NB4 (cell line): ENCODE data around the gene TMEM132E.

Experiments used
- POLR2A ChIP-seq: IDR thresholded peaks from 2 replicates; pipeline ENCODE4 v1.6.1; 2011; ENCODE audit warnings: mild to moderate bottlenecking; ENCODE audit not compliant: insufficient read length; ENCODE audit errors: extremely low read depth
- TF ChIP-seq, protein P1 (sequence below): IDR thresholded peaks from one replicate; pipeline ENCODE4 v1.5.1; 2012; ENCODE audit warnings: low read depth, low read length
- TF ChIP-seq, protein P2 (sequence below): IDR thresholded peaks from 2 replicates; pipeline ENCODE4 v1.6.1; 2011; ENCODE audit warnings: low read depth, low read length

DNA sequence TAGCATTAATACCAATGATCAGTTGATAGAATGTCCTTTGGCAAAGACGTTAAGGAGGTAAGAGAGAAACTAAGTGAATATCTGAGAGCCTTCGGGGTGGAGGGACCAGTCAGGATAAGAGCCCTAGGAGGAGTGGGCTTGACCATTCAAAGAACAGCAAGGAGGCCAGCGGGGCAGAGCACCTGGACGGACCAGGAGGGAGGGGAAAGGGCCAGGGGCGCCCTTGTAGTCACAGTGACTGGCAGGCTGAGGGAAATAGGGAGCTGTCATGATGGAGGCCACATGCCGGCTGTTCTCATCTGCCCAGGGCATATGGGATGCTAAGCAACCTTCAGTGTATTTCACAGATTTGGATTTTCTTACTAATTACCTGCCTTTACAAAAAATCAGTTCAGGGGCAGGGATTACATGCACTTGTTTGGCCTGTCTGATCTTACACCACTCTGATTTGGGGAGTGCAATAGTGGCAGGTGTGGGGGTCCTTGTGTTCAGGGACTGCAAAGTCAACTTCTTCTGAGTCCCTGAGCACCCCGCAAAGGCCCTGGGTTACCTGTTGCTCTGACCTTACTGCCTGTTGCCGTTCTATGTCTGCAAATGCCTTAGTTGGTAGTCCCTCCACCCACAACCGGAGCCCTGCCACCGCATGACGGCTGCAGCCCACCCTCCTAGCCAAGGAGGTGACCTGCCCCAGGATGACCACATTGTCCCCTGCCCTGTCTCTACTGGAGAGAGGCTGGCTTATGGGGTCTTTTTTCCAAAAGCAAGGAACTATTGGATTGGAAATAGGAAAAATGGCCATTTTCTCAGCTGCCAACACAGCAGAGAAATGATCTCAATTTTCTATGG is 10.0 kb downstream of the TMEM132E start:
- TF ChIP-seq, protein P1, sequence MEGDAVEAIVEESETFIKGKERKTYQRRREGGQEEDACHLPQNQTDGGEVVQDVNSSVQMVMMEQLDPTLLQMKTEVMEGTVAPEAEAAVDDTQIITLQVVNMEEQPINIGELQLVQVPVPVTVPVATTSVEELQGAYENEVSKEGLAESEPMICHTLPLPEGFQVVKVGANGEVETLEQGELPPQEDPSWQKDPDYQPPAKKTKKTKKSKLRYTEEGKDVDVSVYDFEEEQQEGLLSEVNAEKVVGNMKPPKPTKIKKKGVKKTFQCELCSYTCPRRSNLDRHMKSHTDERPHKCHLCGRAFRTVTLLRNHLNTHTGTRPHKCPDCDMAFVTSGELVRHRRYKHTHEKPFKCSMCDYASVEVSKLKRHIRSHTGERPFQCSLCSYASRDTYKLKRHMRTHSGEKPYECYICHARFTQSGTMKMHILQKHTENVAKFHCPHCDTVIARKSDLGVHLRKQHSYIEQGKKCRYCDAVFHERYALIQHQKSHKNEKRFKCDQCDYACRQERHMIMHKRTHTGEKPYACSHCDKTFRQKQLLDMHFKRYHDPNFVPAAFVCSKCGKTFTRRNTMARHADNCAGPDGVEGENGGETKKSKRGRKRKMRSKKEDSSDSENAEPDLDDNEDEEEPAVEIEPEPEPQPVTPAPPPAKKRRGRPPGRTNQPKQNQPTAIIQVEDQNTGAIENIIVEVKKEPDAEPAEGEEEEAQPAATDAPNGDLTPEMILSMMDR: no peak
- TF ChIP-seq, protein P2, sequence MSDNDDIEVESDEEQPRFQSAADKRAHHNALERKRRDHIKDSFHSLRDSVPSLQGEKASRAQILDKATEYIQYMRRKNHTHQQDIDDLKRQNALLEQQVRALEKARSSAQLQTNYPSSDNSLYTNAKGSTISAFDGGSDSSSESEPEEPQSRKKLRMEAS: no peak
- no peak for TF ChIP-seq POLR2A
